ENCODE results near the gene TNNI2. TPM values are rescaled to one million over a fixed set of nuclear protein-coding genes. Genes with fewer than 3 reads are reported as not detected.

TNNI2 gene
- total and polyA plus RNA-seq, 10 donors, result 2.3 to 21.8 (median 6.7) TPM

DNA sequence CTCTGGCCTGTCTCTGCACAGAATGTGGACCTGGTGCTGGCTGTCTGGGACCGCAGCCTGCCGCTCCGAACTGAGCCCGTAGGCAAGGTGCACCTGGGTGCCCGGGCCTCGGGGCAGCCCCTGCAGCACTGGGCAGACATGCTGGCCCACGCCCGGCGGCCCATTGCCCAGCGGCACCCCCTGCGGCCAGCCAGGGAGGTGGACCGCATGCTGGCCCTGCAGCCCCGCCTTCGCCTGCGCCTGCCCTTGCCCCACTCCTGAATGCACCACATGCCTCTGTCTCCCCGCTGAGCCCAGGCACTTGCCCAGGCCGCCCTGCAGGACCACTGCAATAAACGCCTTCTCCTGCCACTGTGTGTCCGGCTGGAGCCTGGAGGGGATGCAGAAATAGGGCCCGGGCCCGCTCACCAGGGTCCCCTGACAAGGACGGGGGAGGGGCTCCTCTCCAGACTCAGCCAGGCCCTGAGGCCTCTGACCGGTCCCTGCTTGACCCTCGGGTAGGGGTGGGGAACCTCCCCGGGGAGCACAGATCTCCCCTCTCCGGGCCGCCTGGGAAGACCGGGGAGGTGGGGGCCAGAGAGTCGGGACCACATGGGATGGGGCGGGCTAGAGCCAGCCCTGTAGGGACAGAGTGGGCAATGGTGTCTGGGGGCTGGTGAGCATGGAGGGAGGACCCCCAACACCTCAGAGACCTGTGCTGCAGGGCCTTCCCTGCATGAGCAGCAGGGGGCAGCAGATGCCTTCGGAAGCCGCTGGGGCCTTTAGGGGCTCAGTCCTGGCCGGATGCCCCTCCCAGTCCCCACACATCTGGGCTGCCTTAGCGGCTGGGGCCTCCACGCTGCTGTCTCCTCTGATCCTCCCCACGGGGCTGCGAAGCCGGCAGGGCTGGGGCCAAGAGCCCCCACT, 1.4 kb upstream of the TNNI2 start:
- peak overlapping the region in 6 of 8 donors; percentile 1 to 94 (median 88) for H3K27ac ChIP-seq
- TF ChIP-seq POLR2A (IDR thresholded peaks at IDR 0.05), result no peak
- TF ChIP-seq, protein P1, sequence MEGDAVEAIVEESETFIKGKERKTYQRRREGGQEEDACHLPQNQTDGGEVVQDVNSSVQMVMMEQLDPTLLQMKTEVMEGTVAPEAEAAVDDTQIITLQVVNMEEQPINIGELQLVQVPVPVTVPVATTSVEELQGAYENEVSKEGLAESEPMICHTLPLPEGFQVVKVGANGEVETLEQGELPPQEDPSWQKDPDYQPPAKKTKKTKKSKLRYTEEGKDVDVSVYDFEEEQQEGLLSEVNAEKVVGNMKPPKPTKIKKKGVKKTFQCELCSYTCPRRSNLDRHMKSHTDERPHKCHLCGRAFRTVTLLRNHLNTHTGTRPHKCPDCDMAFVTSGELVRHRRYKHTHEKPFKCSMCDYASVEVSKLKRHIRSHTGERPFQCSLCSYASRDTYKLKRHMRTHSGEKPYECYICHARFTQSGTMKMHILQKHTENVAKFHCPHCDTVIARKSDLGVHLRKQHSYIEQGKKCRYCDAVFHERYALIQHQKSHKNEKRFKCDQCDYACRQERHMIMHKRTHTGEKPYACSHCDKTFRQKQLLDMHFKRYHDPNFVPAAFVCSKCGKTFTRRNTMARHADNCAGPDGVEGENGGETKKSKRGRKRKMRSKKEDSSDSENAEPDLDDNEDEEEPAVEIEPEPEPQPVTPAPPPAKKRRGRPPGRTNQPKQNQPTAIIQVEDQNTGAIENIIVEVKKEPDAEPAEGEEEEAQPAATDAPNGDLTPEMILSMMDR (IDR thresholded peaks at IDR 0.05 in 8 of 11, conservative IDR thresholded peaks at IDR 0.05 in 3 of 11), result peak; percentile 82 to 98 (median 96)
- TF ChIP-seq POLR2AphosphoS5 (IDR thresholded peaks at IDR 0.05), result peak; percentile 65 to 69 (median 67)
- DNase-seq, result peak; percentile 96

DNA sequence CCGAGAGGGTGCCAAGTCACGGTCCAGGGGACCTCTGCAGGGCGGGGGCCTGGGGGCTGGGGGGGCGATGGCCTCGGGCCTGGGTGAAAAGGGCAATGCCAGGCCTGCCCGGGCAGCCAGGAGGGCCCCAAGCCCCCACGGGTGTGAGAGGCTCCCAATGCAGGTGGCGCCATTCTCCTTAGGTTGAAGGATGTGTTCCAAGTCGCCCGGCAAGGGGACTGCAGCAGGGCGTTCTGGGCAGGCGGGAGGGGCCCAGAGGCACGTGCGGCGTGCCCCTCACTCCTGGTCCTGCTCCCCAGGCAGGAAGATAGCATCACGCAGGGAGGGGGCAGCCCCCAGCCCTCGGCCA, 730 bp upstream of the TNNI2 start:
- Histone ChIP-seq H3K27ac (peak overlapping the region in 6 of 8 donors; percentile 1 to 94 (median 88)), H3K27me3 (replicated peaks in 1 of 7) (peaks cover 0 to 4% (median 0%) of the 10 kb centered on the region in 7 donors), H3K36me3 (no peaks in the 10 kb centered on the region), H3K4me3 (peak overlapping the region in 1 of 8 donors; percentile 32), H3K4me1 (peaks cover 23 to 65% (median 60%) of the 10 kb centered on the region in 6 donors), H3K9me3 (no peaks in the 10 kb centered on the region)
- no peak for TF ChIP-seq POLR2AphosphoS5 (IDR thresholded peaks at IDR 0.05)
- TF ChIP-seq, protein P1 (IDR thresholded peaks at IDR 0.05 in 8 of 11, conservative IDR thresholded peaks at IDR 0.05 in 3 of 11), result peak in 1 of 11 experiments; percentile 1
- DNase-seq, result no peak
- 36 to 63% (median 47%) methylated on average over 7 to 17 of the region's 17 CpGs for WGBS, 5 donors
- intact Hi-C loops (cut with DNase I; ENCODE audit: low total_unique reads), result loop anchor here (5.0 kb wide), 1 partner anchor 314 kb away; no protein-coding TSS in a partner anchor

More for the DNA sequence above, 1.4 kb upstream of the TNNI2 start:
- 34 to 60% (median 50%) methylated on average over 17 to 38 of the region's 38 CpGs for WGBS, 5 donors
- intact Hi-C loops (cut with DNase I; ENCODE audit: low total_unique reads), result loop anchor here (5.0 kb wide), 1 partner anchor 315 kb away; no protein-coding TSS in a partner anchor
- Histone ChIP-seq H3K4me3 (peak overlapping the region in 1 of 8 donors; percentile 32), H3K36me3 (no peaks in the 10 kb centered on the region), H3K4me1 (peaks cover 26 to 65% (median 60%) of the 10 kb centered on the region in 6 donors), H3K27me3 (replicated peaks in 1 of 7) (peaks cover 0 to 10% (median 0%) of the 10 kb centered on the region in 7 donors), H3K9me3 (no peaks in the 10 kb centered on the region)

DNA sequence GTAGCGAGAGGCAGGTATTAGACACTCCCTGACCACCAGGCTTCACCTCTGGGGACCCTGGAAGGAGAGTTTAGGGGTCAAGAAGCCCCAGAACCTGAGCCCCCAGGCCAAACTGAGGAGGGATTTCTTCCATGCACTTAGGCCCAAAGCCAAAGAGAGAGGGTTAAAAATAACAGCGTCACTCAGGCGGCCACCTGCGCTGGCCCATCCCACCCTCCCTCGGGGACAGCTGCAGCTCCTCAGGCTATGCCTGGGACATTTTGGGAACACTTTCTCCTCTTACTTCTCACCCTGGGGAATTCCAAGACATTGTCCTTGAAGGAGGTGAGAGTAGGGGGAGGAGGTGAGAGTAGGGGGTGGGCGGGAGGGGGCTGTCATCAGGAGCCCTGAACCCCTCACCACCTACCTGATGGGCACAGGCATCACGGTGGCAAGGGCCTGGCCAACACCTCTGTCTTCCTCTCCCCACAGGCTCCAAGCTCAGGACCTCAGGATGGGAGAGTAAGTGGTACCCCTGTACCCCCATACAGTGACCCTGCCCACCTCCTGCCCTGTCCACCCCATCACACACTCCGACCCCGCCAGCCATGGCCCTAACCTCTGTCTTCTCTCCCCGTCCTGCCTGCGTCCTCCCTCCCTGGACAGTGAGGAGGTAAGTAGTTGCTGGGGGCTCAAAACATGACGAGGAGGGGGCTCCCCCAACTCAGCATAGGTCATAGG, 583 bp downstream of the TNNI2 start:
- Histone ChIP-seq H3K27ac (peak overlapping the region; percentile 29 to 94 (median 88)), H3K36me3 (no peaks in the 10 kb centered on the region), H3K9me3 (no peaks in the 10 kb centered on the region), H3K4me1 (peaks cover 32 to 75% (median 73%) of the 10 kb centered on the region in 6 donors), H3K4me3 (peak overlapping the region in 2 of 8 donors; percentile 29 to 67), H3K27me3 (replicated peaks in 1 of 7) (no peaks in the 10 kb centered on the region)
- TF ChIP-seq, protein P1 (IDR thresholded peaks at IDR 0.05 in 8 of 11, conservative IDR thresholded peaks at IDR 0.05 in 3 of 11), result no peak
- TF ChIP-seq POLR2AphosphoS5 (IDR thresholded peaks at IDR 0.05) (no peak), POLR2A (IDR thresholded peaks at IDR 0.05) (no peak)
- intact Hi-C loops (cut with DNase I; ENCODE audit: low total_unique reads), result loop anchor here (5.0 kb wide), 1 partner anchor 313 kb away; no protein-coding TSS in a partner anchor
- 52 to 72% (median 63%) methylated on average over 11 to 12 of the region's 12 CpGs for WGBS, 5 donors
- DNase-seq, result no peak

All from spleen (tissue), 11 donors.